ENCODE data around the gene BAZ2B. TPM values are rescaled to one million over a fixed set of nuclear protein-coding genes. Genes with fewer than 3 reads are reported as not detected.

BAZ2B gene
- total RNA-seq, 1 experiment from 2014 or later, result 54.9 TPM

GRCh38 chr2:159589286-159589685, 27.1 kb downstream of the BAZ2B start:
- no peak overlapping the region for H2BK12ac ChIP-seq (ENCODE audit: insufficient read length, low read depth, low read length)
- H3T11ph ChIP-seq (ENCODE audit: low read length), result no peak overlapping the region
- no peak overlapping the region for H2BK120ac ChIP-seq (ENCODE audit: low read depth, low read length, poor library complexity, severe bottlenecking)
- H2BK15ac ChIP-seq (ENCODE audit: low read depth, low read length), result no peak overlapping the region
- H3K23me2 ChIP-seq (ENCODE audit: insufficient read length, low read depth, low read length, poor library complexity, severe bottlenecking), result no peaks in the 10 kb centered on the region
- TF ChIP-seq, protein P1, sequence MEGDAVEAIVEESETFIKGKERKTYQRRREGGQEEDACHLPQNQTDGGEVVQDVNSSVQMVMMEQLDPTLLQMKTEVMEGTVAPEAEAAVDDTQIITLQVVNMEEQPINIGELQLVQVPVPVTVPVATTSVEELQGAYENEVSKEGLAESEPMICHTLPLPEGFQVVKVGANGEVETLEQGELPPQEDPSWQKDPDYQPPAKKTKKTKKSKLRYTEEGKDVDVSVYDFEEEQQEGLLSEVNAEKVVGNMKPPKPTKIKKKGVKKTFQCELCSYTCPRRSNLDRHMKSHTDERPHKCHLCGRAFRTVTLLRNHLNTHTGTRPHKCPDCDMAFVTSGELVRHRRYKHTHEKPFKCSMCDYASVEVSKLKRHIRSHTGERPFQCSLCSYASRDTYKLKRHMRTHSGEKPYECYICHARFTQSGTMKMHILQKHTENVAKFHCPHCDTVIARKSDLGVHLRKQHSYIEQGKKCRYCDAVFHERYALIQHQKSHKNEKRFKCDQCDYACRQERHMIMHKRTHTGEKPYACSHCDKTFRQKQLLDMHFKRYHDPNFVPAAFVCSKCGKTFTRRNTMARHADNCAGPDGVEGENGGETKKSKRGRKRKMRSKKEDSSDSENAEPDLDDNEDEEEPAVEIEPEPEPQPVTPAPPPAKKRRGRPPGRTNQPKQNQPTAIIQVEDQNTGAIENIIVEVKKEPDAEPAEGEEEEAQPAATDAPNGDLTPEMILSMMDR (conservative IDR thresholded peaks at IDR 0.05), result no peak
- peaks cover 2% of the 10 kb centered on the region; the same call in 1 of the 2 replicates for H3K79me2 ChIP-seq (ENCODE audit: insufficient read depth, low read length)
- Mint-ChIP-seq H3K9me3 (no peaks in the 10 kb centered on the region), H3K4me3 (no peak overlapping the region), H3K36me3 (ENCODE audit: insufficient read depth in 1 of 3, low read depth in 3 of 3) (peaks cover 4 to 7% (median 6%) of the 10 kb centered on the region in 3 experiments; a peak in 4 of 7 replicates), H3K4me1 (peaks cover 4 to 8% of the 10 kb centered on the region in 2 experiments; a peak in 2 of 4 replicates), H3K27ac (no peak overlapping the region), H3K27me3 (ENCODE audit: low read depth) (no peaks in the 10 kb centered on the region)
- H3K27ac ChIP-seq (ENCODE audit: insufficient read length, low read depth, low read length), result no peak overlapping the region
- H4K5ac ChIP-seq (ENCODE audit: insufficient read length, low read depth, low read length), result no peak overlapping the region
- H3K14ac ChIP-seq (ENCODE audit: insufficient read depth, low read length), result no peak overlapping the region
- H2AFZ ChIP-seq (ENCODE audit: low read length), result no peak overlapping the region
- H4K8ac ChIP-seq (replicated peaks; ENCODE audit: insufficient read length, low read depth, low read length), result no peak overlapping the region
- no peaks in the 10 kb centered on the region for H3K9me3 ChIP-seq (ENCODE audit: control insufficient read depth, low read depth, low read length)
- WGBS (ENCODE audit: extremely low coverage, insufficient read length, low lambda C conversion rate), result no CpG with 5 or more reads among the region's 1 CpG
- H3K18ac ChIP-seq (ENCODE audit: insufficient read length, low read depth, low read length), result no peak overlapping the region
- H3K79me1 ChIP-seq (ENCODE audit: insufficient read depth, low read depth, low read length, poor library complexity, severe bottlenecking), result peaks cover 5% of the 10 kb centered on the region
- H3K56ac ChIP-seq (ENCODE audit: insufficient read length, low read depth, low read length), result no peak overlapping the region
- no peak overlapping the region for H3K4ac ChIP-seq (ENCODE audit: low read depth, low read length)
- H3K4me2 ChIP-seq (ENCODE audit: insufficient read depth, insufficient read length, low read length), result no peak overlapping the region
- H2AK5ac ChIP-seq (ENCODE audit: insufficient read length, low read length), result no peak overlapping the region
- H3K27me3 ChIP-seq (ENCODE audit: insufficient read depth, low read length), result no peaks in the 10 kb centered on the region
- no peak for DNase-seq
- 0 out of 2 replicates have a peak, but pooled peaks cover 2% of the 10 kb centered on the region for H3K4me1 ChIP-seq (ENCODE audit: insufficient read depth, low read length)
- no peak overlapping the region for H3K9ac ChIP-seq (ENCODE audit: extremely low read depth, insufficient read length, low read length)
- no peak overlapping the region for H4K91ac ChIP-seq (ENCODE audit: insufficient read length, low read depth, low read length)
- H3K23ac ChIP-seq (ENCODE audit: insufficient read length, low read depth, low read length), result no peak overlapping the region
- H2BK5ac ChIP-seq (ENCODE audit: insufficient read length, low read length), result no peak overlapping the region
- H4K20me1 ChIP-seq (ENCODE audit: control insufficient read depth, insufficient read depth, insufficient read length), result no peaks in the 10 kb centered on the region
- H2BK20ac ChIP-seq (ENCODE audit: low read depth, low read length, poor library complexity, severe bottlenecking), result no peak overlapping the region

Data from H9 (cell line).